Measurements from ENCODE around the gene GADD45GIP1.
"Not testable (repeated sequence)": the region's sequence is repeated elsewhere in the genome, so short reads cannot be mapped to it uniquely, and the experiment has no call there.

- TF ChIP-seq ZBTB7A (IDR thresholded peaks at IDR 0.05; ENCODE audit: low read depth); TAF1 (IDR thresholded peaks at IDR 0.05; ENCODE audit: low read depth); CEBPB (IDR thresholded peaks at IDR 0.05); EP300 (IDR thresholded peaks at IDR 0.05; ENCODE audit: borderline replicate concordance): not testable (repeated sequence)
- TF ChIP-seq MAX (IDR thresholded peaks at IDR 0.05): peak; percentile 13; the same call in 1 of the 2 replicates
Measured at GRCh38 chr19:12957389-12957952, 448 bp upstream of the GADD45GIP1 start.
